A549 (cell line): ENCODE data around the gene IGFALS. TPM values are rescaled to one million over a fixed set of nuclear protein-coding genes. Genes with fewer than 3 reads are reported as not detected.

ENCODE experiments used
- ATAC-seq, 2 experiments: fragments of 200-7000 bp in 1 of 2; fragments of >200 bp in 1 of 2; cut with Nextera tagmentation in 1 of 2; cut with Tn5 transposase in 1 of 2; 3 replicates each; pipeline versions ENCODE4 v1.8.0 to v1.9.1; 2018 to 2020; ENCODE audit warnings: mild to moderate bottlenecking in 1 of 2, moderate library complexity in 1 of 2
- CTCF ChIA-PET: fragments of 300-600 bp; sonication (Branson Sonifier 250); formaldehyde crosslinking; extraction: SDS; loops from one replicate; lab custom pipeline; 2021; ENCODE audit warnings: antibody characterized with exemption, inconsistent platforms; lab: Yijun Ruan, JAX
- POLR2A ChIA-PET: fragments of 350-600 bp; formaldehyde crosslinking; extraction: SDS; loops from one replicate; lab custom pipeline; 2021; ENCODE audit warnings: antibody characterized with exemption, inconsistent platforms; lab: Yijun Ruan, JAX
- DNase-seq, 2 experiments: peaks; one replicate each; pipeline versions ENCODE4 v3.0.0 to v3.0.0-alpha.2; 2011 to 2016; ENCODE audit warnings: low read depth in 1 of 2, low spot score in 1 of 2
- FAIRE-seq: peaks from 2 replicates; lab custom pipeline; 2011; peaks lifted over from hg19 to GRCh38; lab: Jason Lieb, UNC
- H3K27ac ChIP-seq, 2 experiments: fragments of >200 bp; sonication (Bioruptor Twin); formaldehyde crosslinking; 3 replicates each; pipeline ENCODE4 v1.5.1; 2016 to 2017
- H3K4me1 ChIP-seq: fragments of >200 bp; sonication (Bioruptor Twin); formaldehyde crosslinking; 3 replicates; pipeline ENCODE4 v1.6.1; 2016
- H3K4me2 ChIP-seq: fragments of >200 bp; sonication (Bioruptor Twin); formaldehyde crosslinking; 3 replicates; pipeline ENCODE4 v1.6.1; 2016
- H3K4me3 ChIP-seq: fragments of >200 bp; sonication (Bioruptor Twin); formaldehyde crosslinking; 3 replicates; pipeline ENCODE4 v1.5.1; 2016
- H3K9me3 ChIP-seq: fragments of >200 bp; sonication (Bioruptor Twin); formaldehyde crosslinking; 3 replicates; pipeline ENCODE4 v1.6.1; 2016
- ATOH8 ChIP-seq: fragments of 250-450 bp; sonication (Bioruptor Pico); IDR thresholded peaks from 2 replicates; pipeline ENCODE4 v1.5.0; 2020; ENCODE audit warnings: low read depth, mild to moderate bottlenecking, moderate library complexity
- BHLHE40 ChIP-seq: IDR thresholded peaks from 2 replicates; pipeline ENCODE4 v1.6.1; 2012; ENCODE audit warnings: low read depth, low read length, inconsistent platforms
- CTCF ChIP-seq: fragments of >200 bp; sonication (Bioruptor Twin); formaldehyde crosslinking; IDR thresholded peaks from 3 replicates; pipeline ENCODE4 v1.5.1; 2016
- ELK1 ChIP-seq: fragments of 150-350 bp; IDR thresholded peaks from 2 replicates; pipeline ENCODE4 v1.6.1; 2014; ENCODE audit warnings: low read depth, mild to moderate bottlenecking, low read length
- ESRRA ChIP-seq: fragments of 150-350 bp; IDR thresholded peaks from 2 replicates; pipeline ENCODE4 v1.6.1; 2014; ENCODE audit warnings: mild to moderate bottlenecking, low read length, borderline replicate concordance
- FOXS1 ChIP-seq: fragments of 250-450 bp; sonication (Bioruptor Pico); IDR thresholded peaks from 2 replicates; pipeline ENCODE4 v1.5.0; 2020; ENCODE audit warnings: mild to moderate bottlenecking, moderate library complexity
- HES2 ChIP-seq: fragments of >200 bp; sonication (Bioruptor Twin); formaldehyde crosslinking; IDR thresholded peaks from 2 replicates; pipeline ENCODE4 v1.6.1; 2016
- HEYL ChIP-seq: fragments of 250-450 bp; sonication (Bioruptor Pico); IDR thresholded peaks from 2 replicates; pipeline ENCODE4 v1.8.0; 2021; ENCODE audit warnings: mild to moderate bottlenecking, moderate library complexity
- HMGXB4 ChIP-seq: fragments of 250-450 bp; sonication (Bioruptor Pico); IDR thresholded peaks from 2 replicates; pipeline ENCODE4 v1.5.0; 2021; ENCODE audit warnings: mild to moderate bottlenecking, moderate library complexity, borderline replicate concordance
- HOXA7 ChIP-seq: fragments of 250-450 bp; sonication (Bioruptor Pico); IDR thresholded peaks from 2 replicates; pipeline ENCODE4 v1.5.0; 2020; ENCODE audit warnings: mild to moderate bottlenecking, moderate library complexity
- HOXB5 ChIP-seq: fragments of 250-450 bp; sonication (Bioruptor Pico); IDR thresholded peaks from 2 replicates; pipeline ENCODE4 v1.5.0; 2020; ENCODE audit warnings: mild to moderate bottlenecking, moderate library complexity
- KDM5A ChIP-seq: fragments of 200-600 bp; sonication (generic); IDR thresholded peaks from 2 replicates; pipeline ENCODE4 v1.6.1; 2016; ENCODE audit warnings: antibody characterized with exemption, mild to moderate bottlenecking
- MYC ChIP-seq: IDR thresholded peaks from 2 replicates; pipeline ENCODE4 v1.6.1; 2012; ENCODE audit warnings: mild to moderate bottlenecking, inconsistent platforms, low read length, improper control_type of control experiment, borderline replicate concordance
- NPAS2 ChIP-seq: fragments of 250-450 bp; sonication (Bioruptor Pico); IDR thresholded peaks from 2 replicates; pipeline ENCODE4 v1.8.0; 2022; ENCODE audit warnings: mild to moderate bottlenecking, moderate library complexity, borderline replicate concordance
- NR3C1 ChIP-seq: fragments of >200 bp; sonication (Bioruptor Twin); formaldehyde crosslinking; IDR thresholded peaks from 3 replicates; pipeline ENCODE4 v1.6.1; 2017
- PHF8 ChIP-seq: fragments of 200-600 bp; sonication (generic); IDR thresholded peaks from 2 replicates; pipeline ENCODE4 v1.6.1; 2016; ENCODE audit warnings: low read depth, mild to moderate bottlenecking, antibody characterized with exemption, moderate library complexity, borderline replicate concordance
- REST ChIP-seq: fragments of 200-600 bp; sonication (generic); IDR thresholded peaks from 2 replicates; pipeline ENCODE4 v1.6.1; 2016; ENCODE audit warnings: antibody characterized with exemption, mild to moderate bottlenecking, moderate library complexity
- SREBF2 ChIP-seq: fragments of 450-650 bp; IDR thresholded peaks from 2 replicates; pipeline ENCODE4 v1.6.1; 2014; ENCODE audit warnings: mild to moderate bottlenecking, moderate library complexity
- TFCP2L1 ChIP-seq: fragments of 250-450 bp; sonication (Bioruptor Pico); IDR thresholded peaks from 2 replicates; pipeline ENCODE4 v1.5.0; 2021; ENCODE audit warnings: mild to moderate bottlenecking
- ZFP36 ChIP-seq: fragments of 450-650 bp; IDR thresholded peaks from 2 replicates; pipeline ENCODE4 v1.6.1; 2014; ENCODE audit warnings: borderline replicate concordance; ENCODE audit not compliant: partially characterized antibody
- ZSCAN20 ChIP-seq: fragments of 250-450 bp; sonication (Bioruptor Pico); IDR thresholded peaks from 2 replicates; pipeline ENCODE4 v1.8.0; 2022; ENCODE audit warnings: mild to moderate bottlenecking, moderate library complexity
- WGBS: methylation state at CpG from one replicate; pipeline ENCODE4 v1.1.6; 2017; ENCODE audit errors: missing lambda C conversion rate; 5-methylcytosine and 5-hydroxymethylcytosine counted together
- polyA plus RNA-seq, 4 experiments: library from polyadenylated mRNA; depleted of rRNA in 3 of 4; stranded (reverse); fragments of >200 nt; fragmentation: RNase III in 1 of 4; extraction: RNeasy Plus Mini Kit Qiagen cat#74134 plus additional on column Dnase treatment in 1 of 4; gene quantifications; 2 replicates in 3 of 4; 3 replicates in 1 of 4; pipeline ENCODE4 v1.2.3, GENCODE V29; 2011 to 2017

Gene IGFALS
- polyA plus RNA-seq, 2 of the 4 experiments (the other 2 are of a cell fraction): 0.08 TPM; not detected in 1

- POLR2A ChIA-PET: no interaction called here
- Histone ChIP-seq H3K4me3 (no peak overlapping the region), H3K9me3 (no peaks in the 10 kb centered on the region), H3K27ac (no peak overlapping the region), H3K4me1 (peaks cover 7% of the 10 kb centered on the region; the same call in 2 of the 3 replicates), H3K4me2 (no peak overlapping the region)
- DNase-seq: no peak
- TF ChIP-seq HEYL (CRISPR knock-in tag) (no peak), FOXS1 (CRISPR knock-in tag) (no peak), MYC (no peak), ATOH8 (CRISPR knock-in tag) (no peak), NPAS2 (no peak), KDM5A (no peak), REST (no peak), ELK1 (no peak), CTCF (no peak), BHLHE40 (no peak), HES2 (no peak)
- WGBS: 91% methylated on average over 40 of the region's 51 CpGs
- no peak for ATAC-seq
- CTCF ChIA-PET: interaction anchor here (0.7 to 1.0 kb wide), 2 partner anchors 22 to 77 kb away, joined by 3 read pairs; no protein-coding TSS in a partner anchor
- no peak for FAIRE-seq
These were observed 7.1 kb downstream of the IGFALS start for GRCh38 chr16:1786242-1787055.

GRCh38 chr16:1785846-1786170 is 7.7 kb downstream of the IGFALS start:
- ChIA-PET POLR2A (no interaction called here), CTCF (interaction anchor here (0.7 to 1.3 kb wide), 3 partner anchors 11 to 78 kb away, joined by 3 to 4 read pairs (median 3); no protein-coding TSS in a partner anchor)
- WGBS: 91% methylated on average over 11 of the region's 14 CpGs
- Histone ChIP-seq H3K4me2 (no peak overlapping the region), H3K27ac (no peak overlapping the region), H3K9me3 (no peaks in the 10 kb centered on the region), H3K4me3 (no peak overlapping the region), H3K4me1 (peaks cover 14% of the 10 kb centered on the region; the same call in 2 of the 3 replicates)
- no peak for TF ChIP-seq ELK1
- no peak for TF ChIP-seq NR3C1
- TF ChIP-seq PHF8: no peak
- TF ChIP-seq SREBF2: no peak
- no peak for TF ChIP-seq ZSCAN20 (CRISPR knock-in tag)
- TF ChIP-seq HOXA7 (CRISPR knock-in tag): no peak
- no peak for TF ChIP-seq KDM5A
- TF ChIP-seq ZFP36: no peak
- TF ChIP-seq HMGXB4 (CRISPR knock-in tag): no peak
- TF ChIP-seq ESRRA: no peak
- TF ChIP-seq HEYL (CRISPR knock-in tag): no peak
- no peak for TF ChIP-seq TFCP2L1 (CRISPR knock-in tag)
- TF ChIP-seq HOXB5 (CRISPR knock-in tag): no peak
- no peak for TF ChIP-seq HES2
- DNase-seq (no peak), ATAC-seq (no peak), FAIRE-seq (no peak)
